K562 (cell line): ENCODE measurements around the gene SAMD10. TPM values are rescaled to one million over a fixed set of nuclear protein-coding genes. Genes with fewer than 3 reads are reported as not detected.

Source experiments
- BHLHE40 ChIP-seq: IDR thresholded peaks from 2 replicates; pipeline ENCODE4 v1.6.1; 2011; ENCODE audit warnings: low read length, improper control_type of control experiment
- GABPB1 ChIP-seq: sonication (generic); formaldehyde crosslinking; IDR thresholded peaks from 2 replicates; pipeline ENCODE4 v1.8.0; 2022; ENCODE audit warnings: mild to moderate bottlenecking, missing genetic modification reagents
- HDAC1 ChIP-seq, 2 experiments: fragments of 450-650 bp; IDR thresholded peaks; 2 replicates each; pipeline ENCODE4 v1.6.1; 2016 to 2017; ENCODE audit warnings: inconsistent platforms in 1 of 2, mild to moderate bottlenecking in 1 of 2, moderate library complexity in 1 of 2
- NR1H2 ChIP-seq: sonication (generic); formaldehyde crosslinking; IDR thresholded peaks from 2 replicates; pipeline ENCODE4 v1.4.0; 2020; ENCODE audit warnings: mild to moderate bottlenecking, missing genetic modification reagents
- NR3C1 ChIP-seq: sonication (generic); formaldehyde crosslinking; IDR thresholded peaks from 2 replicates; pipeline ENCODE4 v1.8.1; 2022; ENCODE audit warnings: missing genetic modification reagents
- NR4A1 ChIP-seq, 2 experiments: fragments of 250-450 bp in 1 of 2; fragments of 450-650 bp in 1 of 2; sonication (Bioruptor Pico) in 1 of 2; IDR thresholded peaks; 2 replicates each; pipeline versions ENCODE4 v1.4.0 to v1.6.1; 2016 to 2020; ENCODE audit warnings: mild to moderate bottlenecking in 2 of 2, missing compliant biosample characterization in 1 of 2, missing genetic modification characterization in 1 of 2, moderate library complexity in 1 of 2
- POLR2AphosphoS2 ChIP-seq: IDR thresholded peaks from 2 replicates; pipeline ENCODE4 v1.6.1; 2012; ENCODE audit warnings: low read length, improper control_type of control experiment
- POLR3A ChIP-seq: IDR thresholded peaks from 2 replicates; pipeline ENCODE4 v1.6.1; 2011; ENCODE audit warnings: borderline replicate concordance, mild to moderate bottlenecking, moderate library complexity; ENCODE audit not compliant: insufficient read length, insufficient read depth; ENCODE audit errors: extremely low read depth
- RNF2 ChIP-seq: sonication (generic); IDR thresholded peaks from 2 replicates; pipeline ENCODE4 v1.6.1; 2016
- SAFB2 ChIP-seq: fragments of 200-400 bp; formaldehyde crosslinking; IDR thresholded peaks from 2 replicates; pipeline ENCODE4 v1.6.1; 2018; ENCODE audit warnings: borderline replicate concordance, low read length, low read depth, moderate library complexity; ENCODE audit not compliant: severe bottlenecking
- SMAD3 ChIP-seq: fragments of 450-650 bp; formaldehyde crosslinking; conservative IDR thresholded peaks from 2 replicates; pipeline ENCODE4 v1.4.0; 2020; ENCODE audit warnings: mild to moderate bottlenecking
- ZNF175 ChIP-seq: fragments of 200-800 bp; sonication (Bioruptor generic); IDR thresholded peaks from 2 replicates; pipeline ENCODE4 v1.6.1; 2016; ENCODE audit warnings: low read depth, mild to moderate bottlenecking, missing genetic modification characterization, missing compliant biosample characterization
- ZNF41 ChIP-seq: fragments of 250-450 bp; sonication (Bioruptor Pico); conservative IDR thresholded peaks from 2 replicates; pipeline ENCODE4 v1.4.0; 2020; ENCODE audit warnings: mild to moderate bottlenecking
- ZNF57 ChIP-seq: fragments of 450-650 bp; formaldehyde crosslinking; IDR thresholded peaks from 2 replicates; pipeline ENCODE4 v1.4.0; 2020; ENCODE audit warnings: mild to moderate bottlenecking, moderate library complexity
- polyA plus RNA-seq, 8 experiments: library from polyadenylated mRNA; depleted of rRNA in 4 of 8; stranded (reverse) in 5 of 8; unstranded in 3 of 8; fragments of >200 nt; fragmentation: Nextera tagmentation in 2 of 8; fragmentation: Illumina TruSeq in 1 of 8; extraction: Ambion mirVana in 2 of 8; extraction: Trizol in 1 of 8; gene quantifications; 2 replicates each; pipeline versions ENCODE4 v1.2.1 to v1.2.3, GENCODE V29; 2011 to 2014; ENCODE audit warnings: inconsistent platforms in 1 of 8, missing spikeins in 1 of 8
- total RNA-seq, 7 experiments: library from RNA; depleted of rRNA in 6 of 7; stranded (reverse); fragments of >200 nt in 6 of 7; fragmentation: Illumina TruSeq in 2 of 7; extraction: Trizol in 2 of 7; gene quantifications; 2 replicates each; pipeline versions ENCODE4 v1.2.1 to v1.2.3, GENCODE V29; 2011 to 2021; ENCODE audit warnings: low replicate concordance in 1 of 7
- TF ChIP-seq, protein P1 (sequence below): fragments of 250-450 bp; sonication (Bioruptor Pico); IDR thresholded peaks from 2 replicates; pipeline ENCODE4 v1.8.0; 2021; ENCODE audit warnings: borderline replicate concordance, mild to moderate bottlenecking, moderate library complexity; ENCODE audit not compliant: poor library complexity, severe bottlenecking
- TF ChIP-seq, protein P2 (sequence below): IDR thresholded peaks from 2 replicates; pipeline ENCODE4 v1.6.1; 2011; ENCODE audit not compliant: insufficient read length; ENCODE audit errors: extremely low read depth
- TF ChIP-seq, protein P3 (sequence below): sonication (generic); formaldehyde crosslinking; IDR thresholded peaks from 2 replicates; pipeline ENCODE4 v1.8.0; 2022; ENCODE audit warnings: mild to moderate bottlenecking, missing genetic modification reagents
- TF ChIP-seq, protein P4 (sequence below): sonication (generic); formaldehyde crosslinking; IDR thresholded peaks from 2 replicates; pipeline ENCODE4 v1.8.1; 2023; ENCODE audit warnings: mild to moderate bottlenecking, missing genetic modification reagents
- TF ChIP-seq, protein P5 (sequence below), 3 experiments: fragments of 200-800 bp in 1 of 3; fragments of 250-450 bp in 1 of 3; fragments of 450-650 bp in 1 of 3; sonication (Bioruptor Pico) in 1 of 3; sonication (Bioruptor generic) in 1 of 3; formaldehyde crosslinking in 1 of 3; IDR thresholded peaks; 2 replicates each; pipeline versions ENCODE4 v1.6.1 to v1.8.0; 2016 to 2022; ENCODE audit warnings: mild to moderate bottlenecking in 2 of 3, missing genetic modification characterization in 2 of 3, missing compliant biosample characterization in 1 of 3, moderate library complexity in 1 of 3

The SAMD10 gene
- total and polyA plus RNA-seq, 9 of the 15 experiments (the other 6 are each of a cell fraction or from before 2014, with no cell fraction given): 0.37 to 15.2 (median 4.8) TPM

DNA sequence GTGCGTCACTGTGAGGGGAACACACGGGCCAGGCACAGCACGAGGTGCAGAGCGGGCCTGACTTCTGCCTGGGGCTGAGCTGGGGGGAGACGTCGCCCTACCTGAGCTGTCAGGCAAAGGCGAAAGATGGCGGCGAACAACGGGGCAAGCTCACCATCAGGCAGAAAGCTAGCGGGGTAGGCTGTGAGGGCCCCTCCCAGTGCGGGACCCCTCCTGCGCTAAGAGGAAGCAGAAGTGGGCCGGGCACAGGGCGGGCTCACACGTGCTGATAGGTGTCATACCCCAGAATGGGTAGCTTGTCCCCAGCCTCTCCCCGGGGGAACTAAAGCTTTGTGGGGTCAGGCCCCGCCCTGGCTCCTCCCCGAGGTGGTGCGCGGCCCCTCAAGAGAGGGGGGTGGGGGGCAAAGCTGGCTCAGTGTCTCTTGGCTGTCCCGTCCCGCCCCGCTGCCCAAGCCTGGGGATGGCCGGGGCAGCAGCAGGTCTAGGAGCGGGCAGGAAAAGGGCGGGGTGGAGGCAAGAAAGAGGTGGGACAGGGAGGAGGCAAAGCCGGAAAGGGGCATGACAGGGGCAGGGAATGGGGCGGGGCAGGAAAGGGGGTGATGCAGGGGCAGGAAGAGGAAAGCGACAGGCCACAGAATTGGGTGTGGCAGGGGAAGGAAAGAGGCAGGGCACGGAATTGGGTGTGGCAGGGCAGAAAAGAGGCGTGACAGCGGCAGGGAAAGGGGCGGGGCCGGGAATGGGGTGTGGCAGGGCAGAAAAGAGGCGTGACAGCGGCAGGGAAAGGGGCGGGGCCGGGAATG lies 38.0 kb downstream of the SAMD10 start (continued):
- no peak for TF ChIP-seq POLR3A
- TF ChIP-seq, protein P1, sequence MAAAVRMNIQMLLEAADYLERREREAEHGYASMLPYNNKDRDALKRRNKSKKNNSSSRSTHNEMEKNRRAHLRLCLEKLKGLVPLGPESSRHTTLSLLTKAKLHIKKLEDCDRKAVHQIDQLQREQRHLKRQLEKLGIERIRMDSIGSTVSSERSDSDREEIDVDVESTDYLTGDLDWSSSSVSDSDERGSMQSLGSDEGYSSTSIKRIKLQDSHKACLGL (CRISPR knock-in tag): no peak
- TF ChIP-seq BHLHE40: no peak
- TF ChIP-seq RNF2: no peak
- no peak for TF ChIP-seq NR4A1 (CRISPR knock-in tag; IDR thresholded peaks at IDR 0.05)
- TF ChIP-seq NR4A1 (tag; IDR thresholded peaks at IDR 0.05): no peak
- TF ChIP-seq, protein P2, sequence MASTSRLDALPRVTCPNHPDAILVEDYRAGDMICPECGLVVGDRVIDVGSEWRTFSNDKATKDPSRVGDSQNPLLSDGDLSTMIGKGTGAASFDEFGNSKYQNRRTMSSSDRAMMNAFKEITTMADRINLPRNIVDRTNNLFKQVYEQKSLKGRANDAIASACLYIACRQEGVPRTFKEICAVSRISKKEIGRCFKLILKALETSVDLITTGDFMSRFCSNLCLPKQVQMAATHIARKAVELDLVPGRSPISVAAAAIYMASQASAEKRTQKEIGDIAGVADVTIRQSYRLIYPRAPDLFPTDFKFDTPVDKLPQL: no peak
- TF ChIP-seq HDAC1 (IDR thresholded peaks at IDR 0.05): peak in 1 of 2 experiments; percentile 76; a peak in 2 of 4 replicates
- TF ChIP-seq, protein P3, sequence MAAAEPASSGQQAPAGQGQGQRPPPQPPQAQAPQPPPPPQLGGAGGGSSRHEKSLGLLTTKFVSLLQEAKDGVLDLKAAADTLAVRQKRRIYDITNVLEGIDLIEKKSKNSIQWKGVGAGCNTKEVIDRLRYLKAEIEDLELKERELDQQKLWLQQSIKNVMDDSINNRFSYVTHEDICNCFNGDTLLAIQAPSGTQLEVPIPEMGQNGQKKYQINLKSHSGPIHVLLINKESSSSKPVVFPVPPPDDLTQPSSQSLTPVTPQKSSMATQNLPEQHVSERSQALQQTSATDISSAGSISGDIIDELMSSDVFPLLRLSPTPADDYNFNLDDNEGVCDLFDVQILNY (CRISPR knock-in tag): no peak
- TF ChIP-seq ZNF41 (CRISPR knock-in tag): no peak
- peak; percentile 82; the same call in 1 of the 2 replicates for TF ChIP-seq POLR2AphosphoS2
- no peak for TF ChIP-seq SAFB2
- TF ChIP-seq, protein P4, sequence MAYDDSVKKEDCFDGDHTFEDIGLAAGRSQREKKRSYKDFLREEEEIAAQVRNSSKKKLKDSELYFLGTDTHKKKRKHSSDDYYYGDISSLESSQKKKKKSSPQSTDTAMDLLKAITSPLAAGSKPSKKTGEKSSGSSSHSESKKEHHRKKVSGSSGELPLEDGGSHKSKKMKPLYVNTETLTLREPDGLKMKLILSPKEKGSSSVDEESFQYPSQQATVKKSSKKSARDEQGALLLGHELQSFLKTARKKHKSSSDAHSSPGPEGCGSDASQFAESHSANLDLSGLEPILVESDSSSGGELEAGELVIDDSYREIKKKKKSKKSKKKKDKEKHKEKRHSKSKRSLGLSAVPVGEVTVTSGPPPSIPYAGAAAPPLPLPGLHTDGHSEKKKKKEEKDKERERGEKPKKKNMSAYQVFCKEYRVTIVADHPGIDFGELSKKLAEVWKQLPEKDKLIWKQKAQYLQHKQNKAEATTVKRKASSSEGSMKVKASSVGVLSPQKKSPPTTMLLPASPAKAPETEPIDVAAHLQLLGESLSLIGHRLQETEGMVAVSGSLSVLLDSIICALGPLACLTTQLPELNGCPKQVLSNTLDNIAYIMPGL: no peak
- no peak for TF ChIP-seq NR1H2 (CRISPR knock-in tag)
- TF ChIP-seq GABPB1 (CRISPR knock-in tag): peak; percentile 70; the same call in 1 of the 2 replicates
- no peak for TF ChIP-seq ZNF175
- no peak for TF ChIP-seq SMAD3 (CRISPR knock-in tag)
- TF ChIP-seq, protein P5, sequence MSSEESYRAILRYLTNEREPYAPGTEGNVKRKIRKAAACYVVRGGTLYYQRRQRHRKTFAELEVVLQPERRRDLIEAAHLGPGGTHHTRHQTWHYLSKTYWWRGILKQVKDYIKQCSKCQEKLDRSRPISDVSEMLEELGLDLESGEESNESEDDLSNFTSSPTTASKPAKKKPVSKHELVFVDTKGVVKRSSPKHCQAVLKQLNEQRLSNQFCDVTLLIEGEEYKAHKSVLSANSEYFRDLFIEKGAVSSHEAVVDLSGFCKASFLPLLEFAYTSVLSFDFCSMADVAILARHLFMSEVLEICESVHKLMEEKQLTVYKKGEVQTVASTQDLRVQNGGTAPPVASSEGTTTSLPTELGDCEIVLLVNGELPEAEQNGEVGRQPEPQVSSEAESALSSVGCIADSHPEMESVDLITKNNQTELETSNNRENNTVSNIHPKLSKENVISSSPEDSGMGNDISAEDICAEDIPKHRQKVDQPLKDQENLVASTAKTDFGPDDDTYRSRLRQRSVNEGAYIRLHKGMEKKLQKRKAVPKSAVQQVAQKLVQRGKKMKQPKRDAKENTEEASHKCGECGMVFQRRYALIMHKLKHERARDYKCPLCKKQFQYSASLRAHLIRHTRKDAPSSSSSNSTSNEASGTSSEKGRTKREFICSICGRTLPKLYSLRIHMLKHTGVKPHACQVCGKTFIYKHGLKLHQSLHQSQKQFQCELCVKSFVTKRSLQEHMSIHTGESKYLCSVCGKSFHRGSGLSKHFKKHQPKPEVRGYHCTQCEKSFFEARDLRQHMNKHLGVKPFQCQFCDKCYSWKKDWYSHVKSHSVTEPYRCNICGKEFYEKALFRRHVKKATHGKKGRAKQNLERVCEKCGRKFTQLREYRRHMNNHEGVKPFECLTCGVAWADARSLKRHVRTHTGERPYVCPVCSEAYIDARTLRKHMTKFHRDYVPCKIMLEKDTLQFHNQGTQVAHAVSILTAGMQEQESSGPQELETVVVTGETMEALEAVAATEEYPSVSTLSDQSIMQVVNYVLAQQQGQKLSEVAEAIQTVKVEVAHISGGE (CRISPR knock-in tag; IDR thresholded peaks at IDR 0.05): peak in 2 of 3 experiments; percentile 62 to 87; a peak in 3 of 6 replicates
- TF ChIP-seq ZNF57: no peak
- TF ChIP-seq NR3C1: no peak
